C4-2B (cell line): ENCODE measurements around the gene TUBGCP6.

Experiments used
- CTCF ChIP-seq: fragments of 450-650 bp; conservative IDR thresholded peaks from 2 replicates; pipeline ENCODE4 v1.5.1; 2017; ENCODE audit warnings: mild to moderate bottlenecking
- ZFX ChIP-seq: fragments of 450-650 bp; IDR thresholded peaks from 2 replicates; pipeline ENCODE4 v1.6.1; 2017

- TF ChIP-seq CTCF = no peak
- no peak for TF ChIP-seq ZFX
Observed at GRCh38 chr22:50217543-50218152, 27.2 kb downstream of the TUBGCP6 start.
